ENCODE measurements around the gene PCDH9. TPM values are rescaled to one million over a fixed set of nuclear protein-coding genes. Genes with fewer than 3 reads are reported as not detected.

Gene PCDH9
- total and polyA plus RNA-seq, 2 of the 13 experiments (the other 11 are each of a cell fraction or from before 2014, with no cell fraction given), result 0.09 TPM; not detected in 1

GRCh38 chr13:66353664-66354063, 876.5 kb downstream of the PCDH9 start (continued):
- TF ChIP-seq, protein P1, sequence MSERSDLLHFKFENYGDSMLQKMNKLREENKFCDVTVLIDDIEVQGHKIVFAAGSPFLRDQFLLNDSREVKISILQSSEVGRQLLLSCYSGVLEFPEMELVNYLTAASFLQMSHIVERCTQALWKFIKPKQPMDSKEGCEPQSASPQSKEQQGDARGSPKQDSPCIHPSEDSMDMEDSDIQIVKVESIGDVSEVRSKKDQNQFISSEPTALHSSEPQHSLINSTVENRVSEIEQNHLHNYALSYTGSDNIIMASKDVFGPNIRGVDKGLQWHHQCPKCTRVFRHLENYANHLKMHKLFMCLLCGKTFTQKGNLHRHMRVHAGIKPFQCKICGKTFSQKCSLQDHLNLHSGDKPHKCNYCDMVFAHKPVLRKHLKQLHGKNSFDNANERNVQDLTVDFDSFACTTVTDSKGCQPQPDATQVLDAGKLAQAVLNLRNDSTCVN (CRISPR knock-in tag; IDR thresholded peaks at IDR 0.05; ENCODE audit: borderline replicate concordance), result no peak
- TF ChIP-seq ZNF552 (CRISPR knock-in tag; IDR thresholded peaks at IDR 0.05; ENCODE audit: borderline replicate concordance) (no peak), MTF2 (CRISPR knock-in tag; IDR thresholded peaks at IDR 0.05; ENCODE audit: borderline replicate concordance) (no peak), PPARG (CRISPR knock-in tag; conservative IDR thresholded peaks at IDR 0.05) (no peak), ZNF160 (CRISPR knock-in tag; IDR thresholded peaks at IDR 0.05) (no peak)
- TF ChIP-seq, protein P2, sequence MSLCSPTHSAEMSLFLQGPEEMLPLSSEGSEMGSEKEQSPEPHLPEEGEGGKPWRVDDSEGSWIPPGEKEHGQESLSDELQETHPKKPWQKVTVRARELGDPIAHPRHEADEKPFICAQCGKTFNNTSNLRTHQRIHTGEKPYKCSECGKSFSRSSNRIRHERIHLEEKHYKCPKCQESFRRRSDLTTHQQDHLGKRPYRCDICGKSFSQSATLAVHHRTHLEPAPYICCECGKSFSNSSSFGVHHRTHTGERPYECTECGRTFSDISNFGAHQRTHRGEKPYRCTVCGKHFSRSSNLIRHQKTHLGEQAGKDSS (CRISPR knock-in tag; IDR thresholded peaks at IDR 0.05; ENCODE audit: borderline replicate concordance, low read depth), result no peak

- no peak for DNase-seq (ENCODE audit: low spot score)
- POLR2A ChIA-PET, result no interaction called here
- Histone ChIP-seq H3K9ac (ENCODE audit: insufficient read depth, low read depth, low read length) (no peak overlapping the region), H3K4me2 (ENCODE audit: low read depth, low read length) (no peak overlapping the region), H3K27ac (ENCODE audit: extremely low read length, insufficient read depth, low read length) (no peak overlapping the region), H3K27me3 (ENCODE audit: control insufficient read depth in 1 of 2, insufficient read depth in 2 of 2, low read length in 2 of 2) (no peaks in the 10 kb centered on the region), H3K4me3 (replicated peaks in 1 of 3; ENCODE audit: insufficient read depth in 1 of 3, low read depth in 2 of 3, low read length in 3 of 3) (no peak overlapping the region), H4K20me1 (ENCODE audit: insufficient read depth, low read length) (no peaks in the 10 kb centered on the region), H3K36me3 (replicated peaks in 1 of 2; ENCODE audit: control insufficient read depth in 1 of 2, insufficient read depth in 2 of 2, low read length in 2 of 2) (no peaks in the 10 kb centered on the region), H3K79me2 (ENCODE audit: insufficient read depth, low read length) (no peaks in the 10 kb centered on the region), H3K9me3 (ENCODE audit: low read length) (no peaks in the 10 kb centered on the region), H3K4me1 (ENCODE audit: insufficient read depth, low read length) (no peaks in the 10 kb centered on the region), H2AFZ (ENCODE audit: low read length) (no peak overlapping the region)
- no TSS peak for BruUV-seq (replicated peaks)
- CTCF ChIA-PET (ENCODE audit: low intra/inter-chr PET ratio, low total read pairs), result no interaction called here
- no peak for ATAC-seq
- no peak for FAIRE-seq
- intact Hi-C loops (cut with micrococcal nuclease; ENCODE audit: unreplicated experiment), result no loop called here
- in situ Hi-C loops (cut with HindIII; ENCODE audit: extremely low pct_ligation_motif_present, low pct_unique_long_range_greater_than_20kb), result no loop called here
- 51% methylated on average over 2 of the region's 2 CpGs for WGBS (ENCODE audit: low lambda C conversion rate)
- TF ChIP-seq KLF15 (CRISPR knock-in tag; IDR thresholded peaks at IDR 0.05; ENCODE audit: borderline replicate concordance), result no peak
- no peak for TF ChIP-seq RAD51 (IDR thresholded peaks at IDR 0.05; ENCODE audit: borderline replicate concordance)
- TF ChIP-seq TOE1 (CRISPR knock-in tag; IDR thresholded peaks at IDR 0.05), result no peak
- no peak for TF ChIP-seq ZHX1 (CRISPR knock-in tag; IDR thresholded peaks at IDR 0.05; ENCODE audit: low read depth)
- TF ChIP-seq ZNF616 (CRISPR knock-in tag; IDR thresholded peaks at IDR 0.05; ENCODE audit: low read depth), result no peak
- TF ChIP-seq JARID2 (CRISPR knock-in tag; IDR thresholded peaks at IDR 0.05; ENCODE audit: insufficient replicate concordance), result no peak
- no peak for TF ChIP-seq MAF1 (CRISPR knock-in tag; IDR thresholded peaks at IDR 0.05; ENCODE audit: borderline replicate concordance)
- no peak for TF ChIP-seq ATF1 (CRISPR knock-in tag; IDR thresholded peaks at IDR 0.05)
- TF ChIP-seq ESRRA (CRISPR knock-in tag; IDR thresholded peaks at IDR 0.05; ENCODE audit: low read depth), result no peak
- no peak for TF ChIP-seq ZNF747 (CRISPR knock-in tag; IDR thresholded peaks at IDR 0.05; ENCODE audit: borderline replicate concordance)
- TF ChIP-seq ZNF605 (CRISPR knock-in tag; IDR thresholded peaks at IDR 0.05), result no peak
- TF ChIP-seq ZKSCAN8 (CRISPR knock-in tag; IDR thresholded peaks at IDR 0.05; ENCODE audit: borderline replicate concordance), result no peak
These were observed 880.2 kb downstream of the PCDH9 start for GRCh38 chr13:66349966-66350365.
